Measurements from ENCODE around the gene SLX9.

SLX9 gene

DNA sequence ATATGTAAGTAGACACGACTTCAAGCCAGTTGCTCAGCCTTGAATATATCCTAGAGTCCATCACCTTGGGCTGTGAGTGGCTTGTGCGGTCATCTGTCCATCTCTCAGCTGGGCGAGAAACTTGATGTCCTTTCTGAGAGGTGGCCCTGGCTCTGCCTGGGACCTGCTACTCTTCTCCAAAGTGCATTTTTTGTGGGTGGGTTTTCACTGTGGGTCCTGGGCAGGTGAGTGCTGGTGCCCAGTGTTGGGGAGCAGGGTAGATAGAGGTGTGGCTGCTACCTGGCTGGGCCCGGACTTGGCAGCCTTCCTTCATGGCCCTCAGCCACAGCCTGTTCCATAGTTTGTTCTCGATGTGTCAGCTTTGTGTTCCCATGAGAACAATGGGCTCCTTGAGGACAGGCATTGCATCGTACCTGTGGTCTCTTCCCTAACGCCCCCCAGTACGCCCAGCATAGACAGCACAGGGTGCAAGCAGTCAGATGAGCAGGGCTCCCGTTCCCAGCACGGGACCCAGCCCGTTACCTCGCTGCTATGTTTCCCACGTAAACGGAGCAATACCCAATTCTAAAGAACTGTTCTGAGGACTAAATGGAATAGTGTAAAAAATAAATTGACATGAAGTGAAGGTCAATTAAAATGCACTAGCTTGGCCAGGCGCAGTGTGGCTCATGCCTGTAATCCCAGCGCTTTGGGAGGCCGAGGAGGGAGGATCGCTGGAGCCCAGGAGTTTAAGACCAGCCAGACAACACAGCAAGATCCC, 877 bp upstream of the SLX9 start:
- DNase-seq (no peak), ATAC-seq (no peak)
- Mint-ChIP-seq H3K4me3 (peak overlapping the region; percentile 92), H3K36me3 (ENCODE audit: low read depth) (peaks cover 23% of the 10 kb centered on the region), H3K4me1 (peaks cover 42% of the 10 kb centered on the region), H3K27ac (peak overlapping the region; percentile 85), H3K27me3 (no peaks in the 10 kb centered on the region), H3K9me3 (no peaks in the 10 kb centered on the region)

GRCh38 chr21:44940116-44940631, 345 bp downstream of the SLX9 start:
- ATAC-seq: peak; percentile 17
- H3K4me3 Mint-ChIP-seq: peak overlapping the region; percentile 92

DNA sequence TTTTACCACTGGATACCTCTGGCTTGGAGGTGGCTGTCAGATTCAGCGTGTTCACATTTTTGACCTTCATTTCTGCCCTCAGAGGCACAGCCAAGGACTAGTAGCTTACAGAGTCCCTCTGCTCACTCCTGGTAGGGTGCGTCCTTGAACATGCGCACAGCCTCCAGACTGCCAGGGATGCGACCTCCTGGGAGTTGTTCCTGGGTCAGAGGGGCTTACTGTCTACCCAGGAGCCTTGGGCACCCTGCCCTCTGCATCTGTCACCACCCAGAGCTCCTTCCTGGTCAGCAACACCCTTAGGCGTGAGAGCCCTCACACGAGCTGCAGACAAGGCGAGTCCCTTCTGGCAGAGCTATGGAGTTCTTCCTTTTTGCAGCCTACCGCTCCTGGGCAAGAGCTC, 1.7 kb downstream of the SLX9 start:
- Mint-ChIP-seq H3K27ac (peak overlapping the region; percentile 89), H3K36me3 (ENCODE audit: low read depth) (peaks cover 39% of the 10 kb centered on the region), H3K9me3 (no peaks in the 10 kb centered on the region), H3K27me3 (no peaks in the 10 kb centered on the region), H3K4me3 (peak overlapping the region; percentile 92), H3K4me1 (peaks cover 50% of the 10 kb centered on the region)
- DNase-seq: no peak
- no peak for ATAC-seq

More at GRCh38 chr21:44940116-44940631, 345 bp downstream of the SLX9 start:
- no peaks in the 10 kb centered on the region for H3K9me3 Mint-ChIP-seq
- DNase-seq: no peak
- H3K4me1 Mint-ChIP-seq: peaks cover 47% of the 10 kb centered on the region
- H3K27ac Mint-ChIP-seq: peak overlapping the region; percentile 89
- peaks cover 31% of the 10 kb centered on the region for H3K36me3 Mint-ChIP-seq (ENCODE audit: low read depth)
- H3K27me3 Mint-ChIP-seq: no peaks in the 10 kb centered on the region

GRCh38 chr21:44942566-44942965, 2.7 kb downstream of the SLX9 start:
- Mint-ChIP-seq H3K27ac (peak overlapping the region; percentile 12), H3K27me3 (no peaks in the 10 kb centered on the region), H3K4me1 (peaks cover 50% of the 10 kb centered on the region), H3K4me3 (peak overlapping the region; percentile 49), H3K36me3 (ENCODE audit: low read depth) (peaks cover 39% of the 10 kb centered on the region), H3K9me3 (no peaks in the 10 kb centered on the region)
- ATAC-seq (no peak), DNase-seq (no peak)

- Mint-ChIP-seq H3K4me3 (no peak overlapping the region), H3K36me3 (ENCODE audit: low read depth) (peaks cover 39% of the 10 kb centered on the region), H3K9me3 (no peaks in the 10 kb centered on the region), H3K27ac (no peak overlapping the region), H3K4me1 (peaks cover 50% of the 10 kb centered on the region), H3K27me3 (no peaks in the 10 kb centered on the region)
- ATAC-seq (no peak), DNase-seq (no peak)
These were observed 3.3 kb downstream of the SLX9 start for GRCh38 chr21:44943005-44943685.

GRCh38 chr21:44943686-44944550, 4.1 kb downstream of the SLX9 start:
- Mint-ChIP-seq H3K27ac (no peak overlapping the region), H3K36me3 (ENCODE audit: low read depth) (peaks cover 39% of the 10 kb centered on the region), H3K27me3 (no peaks in the 10 kb centered on the region), H3K4me1 (peaks cover 44% of the 10 kb centered on the region), H3K4me3 (no peak overlapping the region), H3K9me3 (no peaks in the 10 kb centered on the region)
- DNase-seq (no peak), ATAC-seq (no peak)

DNA sequence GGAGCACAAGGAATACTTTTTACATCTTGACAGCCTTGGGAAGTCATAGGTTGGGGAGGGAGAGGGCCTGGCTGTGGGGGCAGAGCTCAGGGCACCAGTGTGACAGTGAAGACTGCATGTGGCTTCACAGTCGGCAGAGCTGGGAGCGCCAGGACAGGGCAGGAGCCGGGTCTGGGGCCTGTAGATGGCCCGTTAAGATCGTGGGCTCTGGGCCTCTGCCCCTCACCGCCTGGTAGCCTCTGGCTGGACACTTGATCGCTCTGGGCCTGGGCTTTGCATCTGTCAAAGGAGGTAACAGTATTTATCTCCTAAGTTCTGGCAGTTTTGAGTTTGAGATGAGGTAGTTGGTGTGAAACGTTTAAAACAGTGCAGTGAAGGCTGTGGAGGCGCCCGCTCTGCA, 4.8 kb downstream of the SLX9 start:
- DNase-seq (no peak), ATAC-seq (no peak)
- Mint-ChIP-seq H3K36me3 (ENCODE audit: low read depth) (peaks cover 40% of the 10 kb centered on the region), H3K27ac (no peak overlapping the region), H3K27me3 (no peaks in the 10 kb centered on the region), H3K4me1 (peaks cover 40% of the 10 kb centered on the region), H3K4me3 (no peak overlapping the region), H3K9me3 (no peaks in the 10 kb centered on the region)

GRCh38 chr21:44946254-44947041, 6.6 kb downstream of the SLX9 start:
- H3K27me3 Mint-ChIP-seq: no peaks in the 10 kb centered on the region
- peaks cover 30% of the 10 kb centered on the region for H3K4me1 Mint-ChIP-seq

DNA sequence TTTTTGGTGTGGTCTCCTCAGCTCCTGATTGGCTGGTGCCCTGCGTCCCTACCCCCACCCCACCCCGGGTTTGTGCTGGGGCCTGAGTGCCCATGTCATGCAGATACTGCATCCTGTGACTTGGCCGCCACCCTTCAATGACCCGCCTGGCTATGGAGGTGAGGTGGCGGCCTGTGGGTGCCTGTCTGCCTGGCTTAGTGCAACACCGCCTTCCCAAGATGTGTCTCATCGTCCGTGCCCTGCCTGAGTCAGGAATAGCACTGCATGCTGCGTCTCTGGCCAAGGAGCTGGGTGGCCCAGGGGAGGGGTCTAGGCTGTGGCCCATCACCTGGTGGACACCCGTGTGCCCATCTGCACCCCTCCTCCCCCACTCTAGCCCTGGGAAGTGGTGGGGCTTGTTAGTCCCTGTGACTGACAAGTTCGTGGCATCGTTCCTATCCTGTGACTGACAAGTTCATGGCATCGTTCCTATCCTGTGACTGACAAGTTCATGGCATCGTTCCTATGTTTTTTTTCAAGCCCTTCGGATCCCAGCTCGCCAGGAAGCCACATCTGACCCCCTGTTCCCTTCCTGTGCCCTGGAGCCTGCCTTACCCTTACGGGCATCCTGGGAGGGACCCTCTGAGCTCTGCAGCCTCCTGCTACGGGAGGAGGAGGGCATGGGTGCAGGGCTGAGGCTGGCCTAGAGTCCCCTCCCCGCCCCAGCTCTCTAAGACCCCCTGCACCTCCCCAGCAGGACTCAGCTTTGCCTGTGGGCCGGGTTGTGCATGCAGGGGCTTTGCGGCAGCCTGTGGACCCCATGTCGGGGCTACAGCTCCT, 7.5 kb downstream of the SLX9 start:
- H3K27me3 Mint-ChIP-seq: no peaks in the 10 kb centered on the region
- peaks cover 33% of the 10 kb centered on the region for H3K36me3 Mint-ChIP-seq (ENCODE audit: low read depth)
- peaks cover 22% of the 10 kb centered on the region for H3K4me1 Mint-ChIP-seq
- H3K9me3 Mint-ChIP-seq: no peaks in the 10 kb centered on the region
- no peak for ATAC-seq
- H3K27ac Mint-ChIP-seq: no peak overlapping the region
- no peak for DNase-seq
- no peak overlapping the region for H3K4me3 Mint-ChIP-seq

More at GRCh38 chr21:44946254-44947041, 6.6 kb downstream of the SLX9 start:
- no peak for ATAC-seq
- no peaks in the 10 kb centered on the region for H3K9me3 Mint-ChIP-seq
- H3K36me3 Mint-ChIP-seq (ENCODE audit: low read depth): peaks cover 36% of the 10 kb centered on the region
- no peak overlapping the region for H3K27ac Mint-ChIP-seq
- no peak for DNase-seq
- no peak overlapping the region for H3K4me3 Mint-ChIP-seq

DNA sequence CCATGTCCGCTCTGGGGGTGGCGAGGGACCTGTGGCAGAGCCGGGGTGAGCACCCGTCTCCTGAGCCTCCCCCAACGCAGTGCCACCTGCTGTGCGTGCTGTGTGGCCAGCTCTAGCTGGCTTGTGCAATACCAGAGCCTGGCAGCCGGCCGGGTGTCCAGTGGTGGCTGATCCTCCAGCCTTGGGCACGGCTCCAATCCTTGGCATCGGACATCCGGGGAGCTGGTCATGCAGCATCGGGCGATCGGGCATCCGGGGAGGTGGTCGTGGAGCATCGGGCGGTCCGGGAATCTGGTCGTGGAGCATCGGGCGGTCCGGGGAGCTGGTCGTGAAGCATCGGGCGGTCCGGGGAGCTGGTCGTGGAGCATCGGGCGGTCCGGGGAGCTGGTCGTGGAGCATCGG, 8.1 kb downstream of the SLX9 start:
- no peak overlapping the region for H3K27ac Mint-ChIP-seq
- H3K36me3 Mint-ChIP-seq (ENCODE audit: low read depth): peaks cover 30% of the 10 kb centered on the region
- H3K27me3 Mint-ChIP-seq: no peaks in the 10 kb centered on the region
- peaks cover 16% of the 10 kb centered on the region for H3K4me1 Mint-ChIP-seq
- H3K9me3 Mint-ChIP-seq: no peaks in the 10 kb centered on the region
- ATAC-seq (no peak), DNase-seq (no peak)
- H3K4me3 Mint-ChIP-seq: no peak overlapping the region

- DNase-seq (no peak), ATAC-seq (no peak)
- Mint-ChIP-seq H3K4me1 (peaks cover 12% of the 10 kb centered on the region), H3K9me3 (no peaks in the 10 kb centered on the region), H3K36me3 (ENCODE audit: low read depth) (peaks cover 25% of the 10 kb centered on the region), H3K27me3 (no peaks in the 10 kb centered on the region), H3K4me3 (no peak overlapping the region), H3K27ac (no peak overlapping the region)
These were observed 8.7 kb downstream of the SLX9 start for GRCh38 chr21:44948426-44949120.

DNA sequence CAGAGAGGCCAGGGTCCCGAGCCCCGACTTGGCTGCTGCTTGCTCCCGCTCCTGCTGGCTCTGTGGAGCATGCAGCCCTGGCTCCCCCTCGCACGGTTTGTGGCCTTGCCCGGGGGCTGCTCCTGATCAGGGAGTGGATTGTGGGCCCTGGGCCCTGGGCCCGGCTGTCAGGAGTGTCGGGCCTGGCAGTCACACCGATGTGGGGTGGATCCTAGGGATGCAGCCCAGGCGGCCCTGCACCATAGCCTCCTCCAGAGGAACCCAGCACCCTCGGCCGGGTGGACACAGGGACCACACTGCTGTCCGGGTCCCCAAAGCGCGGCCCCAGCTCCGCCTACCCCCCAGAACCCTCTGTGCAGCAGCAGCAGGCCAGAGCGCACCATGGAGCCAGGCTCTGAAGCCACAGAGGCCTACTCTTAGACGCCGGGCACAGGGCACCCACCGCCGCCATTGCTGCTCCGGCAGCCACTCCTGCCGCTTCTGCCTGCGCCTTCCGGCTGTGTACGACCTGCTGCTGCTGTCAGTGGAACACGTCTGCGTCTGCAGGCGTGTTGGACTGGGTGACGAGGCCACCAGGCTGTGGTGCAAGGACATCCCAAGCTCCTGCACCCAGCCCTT, 9.4 kb downstream of the SLX9 start:
- no peak overlapping the region for H3K4me3 Mint-ChIP-seq
- ATAC-seq: no peak
- H3K36me3 Mint-ChIP-seq (ENCODE audit: low read depth): peaks cover 23% of the 10 kb centered on the region
- peaks cover 9% of the 10 kb centered on the region for H3K4me1 Mint-ChIP-seq
- no peaks in the 10 kb centered on the region for H3K27me3 Mint-ChIP-seq
- DNase-seq: no peak
- H3K27ac Mint-ChIP-seq: no peak overlapping the region
- H3K9me3 Mint-ChIP-seq: no peaks in the 10 kb centered on the region

All from activated naive CD8-positive, alpha-beta T cell treated with anti-CD3 and anti-CD28 coated beads, Interleukin-2, amount 50 U/mL, for 24 hours (primary cell).